GM13977 (cell line): ENCODE results near the gene SEZ6.
"Not testable (repeated sequence)": the region's sequence is repeated elsewhere in the genome, so short reads cannot be mapped to it uniquely, and the experiment has no call there.

Source experiments
- DNase-seq: peaks from one replicate; pipeline ENCODE4 v3.0.0; 2012; ENCODE audit warnings: low spot score
- CTCF ChIP-seq: IDR thresholded peaks from 2 replicates; pipeline ENCODE4 v1.5.1; 2012; ENCODE audit warnings: mild to moderate bottlenecking, control low read depth; ENCODE audit not compliant: insufficient read depth; ENCODE audit errors: extremely low read depth, missing control alignments
- in situ Hi-C: fragments of 300-500 bp; cut with MboI; formaldehyde crosslinking; loops from one replicate; pipeline ENCODE4 v1.12.0; 2022; ENCODE audit warnings: low sequenced_read_pairs, low pct_unique_long_range_greater_than_20kb, mixed read lengths, inconsistent platforms; ENCODE audit not compliant: unreplicated experiment

SEZ6 gene

GRCh38 chr17:28940675-28941074 is 65.2 kb downstream of the SEZ6 start:
- no peak for DNase-seq
- in situ Hi-C loops: no loop called here
- no peak for TF ChIP-seq CTCF

- no peak for TF ChIP-seq CTCF
- DNase-seq: no peak
- in situ Hi-C loops: no loop called here
These were observed 65.7 kb downstream of the SEZ6 start for GRCh38 chr17:28940142-28940541.

- TF ChIP-seq CTCF: no peak
- in situ Hi-C loops: no loop called here
- no peak for DNase-seq
These were observed 67.3 kb downstream of the SEZ6 start for GRCh38 chr17:28938552-28938951.

- no peak for DNase-seq
- in situ Hi-C loops: no loop called here
- no peak for TF ChIP-seq CTCF
These were observed 68.6 kb downstream of the SEZ6 start for GRCh38 chr17:28937044-28937729.

- no peak for TF ChIP-seq CTCF
- in situ Hi-C loops: no loop called here
- DNase-seq: no peak
These were observed 69.9 kb downstream of the SEZ6 start for GRCh38 chr17:28935744-28936460.

- DNase-seq, in situ Hi-C loops: not testable (repeated sequence)
These were observed 71.3 kb downstream of the SEZ6 start for GRCh38 chr17:28934508-28934907.

- no peak for TF ChIP-seq CTCF
- DNase-seq: no peak
- in situ Hi-C loops: no loop called here
These were observed 76.0 kb downstream of the SEZ6 start for GRCh38 chr17:28929787-28930186.
